ENCODE data around the gene S100A9. TPM values are rescaled to one million over a fixed set of nuclear protein-coding genes. Genes with fewer than 3 reads are reported as not detected.

S100A9 gene
- total RNA-seq, 1 experiment from 2014 or later, result not detected

GRCh38 chr1:153390938-153391710, 33.5 kb downstream of the S100A9 start, which contains the start of gene S100A8:
S100A8 (minus strand) TSS chr1:153391073; CDS start chr1:153390535, 538 bp downstream.
- Histone ChIP-seq H3K27me3 (no peaks in the 10 kb centered on the region), H3K4me3 (no peak within 1 kb of the TSS), H3K36me3 (no peaks in the 10 kb centered on the region), H3K9me3 (no peaks in the 10 kb centered on the region)
- DNase-seq, result peak; percentile 14

DNA sequence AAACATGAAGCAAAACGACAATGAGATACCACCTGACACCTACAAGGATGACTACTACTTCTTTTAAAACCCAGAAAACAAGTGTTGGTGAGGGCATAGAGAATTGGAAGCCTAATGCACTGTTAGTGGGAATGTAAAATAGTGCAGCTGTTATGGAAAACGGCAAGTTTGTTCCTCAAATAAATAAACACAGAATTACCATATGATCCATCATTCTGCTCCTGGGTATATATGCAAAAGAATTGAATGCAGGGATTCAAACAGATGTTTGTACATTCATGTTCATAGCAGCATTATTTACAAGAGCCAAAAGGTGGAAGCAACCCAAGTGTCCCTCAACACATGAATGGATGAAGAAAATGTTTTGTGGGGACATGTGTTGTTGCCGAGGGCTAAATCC, 34.6 kb downstream of the S100A9 start:
- H3K9me3 ChIP-seq, result no peaks in the 10 kb centered on the region
- H3K27me3 ChIP-seq, result no peaks in the 10 kb centered on the region
- H3K4me3 ChIP-seq, result no peak overlapping the region
- DNase-seq, result no peak
- no peaks in the 10 kb centered on the region for H3K36me3 ChIP-seq

- Histone ChIP-seq H3K27me3 (no peaks in the 10 kb centered on the region), H3K4me3 (no peak overlapping the region), H3K9me3 (no peaks in the 10 kb centered on the region), H3K36me3 (no peaks in the 10 kb centered on the region)
- no peak for DNase-seq
Observed at GRCh38 chr1:153392822-153393221, 35.2 kb downstream of the S100A9 start.

GRCh38 chr1:153393926-153394325, 36.3 kb downstream of the S100A9 start:
- DNase-seq, result no peak
- Histone ChIP-seq H3K36me3 (no peaks in the 10 kb centered on the region), H3K27me3 (no peaks in the 10 kb centered on the region), H3K9me3 (no peaks in the 10 kb centered on the region), H3K4me3 (no peak overlapping the region)

DNA sequence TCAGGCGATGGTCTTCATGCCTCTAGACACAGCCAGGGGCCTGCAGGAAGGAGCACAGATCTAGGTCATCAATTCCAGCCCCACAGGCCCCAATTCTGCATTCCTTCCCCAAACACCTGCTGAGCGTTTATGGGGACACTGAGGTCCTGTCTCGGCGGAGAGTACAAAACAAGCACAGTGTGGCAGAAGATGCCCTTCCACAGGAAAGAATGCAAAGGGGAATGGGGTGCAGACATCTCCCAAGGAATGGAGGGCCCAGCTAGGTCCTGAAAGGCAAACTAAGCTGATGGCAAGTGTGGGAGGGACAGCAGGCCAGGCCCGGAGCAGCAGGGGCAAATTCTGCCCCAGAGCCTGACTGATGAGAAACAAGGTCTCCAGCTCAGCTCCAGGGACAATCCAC, 36.7 kb downstream of the S100A9 start:
- Histone ChIP-seq H3K9me3 (no peaks in the 10 kb centered on the region), H3K4me3 (no peak overlapping the region), H3K27me3 (no peaks in the 10 kb centered on the region), H3K36me3 (no peaks in the 10 kb centered on the region)
- no peak for DNase-seq

DNA sequence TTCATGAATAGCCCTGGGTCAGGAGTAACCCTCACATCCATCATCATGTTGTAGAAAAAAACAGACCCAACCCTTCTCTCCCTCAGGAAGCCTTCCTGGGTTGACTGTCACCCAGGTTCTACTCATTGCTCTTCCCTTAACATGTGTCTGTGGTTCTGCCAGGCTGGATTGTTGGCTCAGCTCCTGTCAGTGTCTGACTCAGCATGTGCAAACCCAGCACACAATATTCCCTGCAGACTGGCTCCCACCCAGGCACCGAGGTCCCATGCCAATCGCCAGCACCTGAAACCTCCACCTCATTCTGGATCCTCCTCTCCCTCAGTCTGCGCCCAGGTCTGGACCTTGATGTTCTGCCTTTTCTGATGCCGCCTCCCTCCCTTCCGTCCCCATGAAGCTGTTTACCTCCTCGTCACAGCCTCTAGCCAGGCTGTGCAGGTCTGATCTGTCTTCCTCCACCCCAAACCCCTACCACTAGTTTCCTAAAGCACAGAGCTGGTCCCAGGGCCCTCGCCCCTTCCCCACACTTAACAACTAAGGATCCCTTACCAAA, 37.6 kb downstream of the S100A9 start:
- Histone ChIP-seq H3K36me3 (no peaks in the 10 kb centered on the region), H3K9me3 (no peaks in the 10 kb centered on the region), H3K27me3 (no peaks in the 10 kb centered on the region), H3K4me3 (no peak overlapping the region)
- DNase-seq, result peak; percentile 73

GRCh38 chr1:153395776-153396175, 38.1 kb downstream of the S100A9 start:
- Histone ChIP-seq H3K4me3 (no peak overlapping the region), H3K36me3 (no peaks in the 10 kb centered on the region), H3K27me3 (peaks cover 4% of the 10 kb centered on the region), H3K9me3 (no peaks in the 10 kb centered on the region)
- DNase-seq, result no peak

GRCh38 chr1:153396461-153396860, 38.8 kb downstream of the S100A9 start:
- H3K36me3 ChIP-seq, result no peaks in the 10 kb centered on the region
- H3K4me3 ChIP-seq, result no peak overlapping the region
- H3K27me3 ChIP-seq, result peaks cover 8% of the 10 kb centered on the region
- H3K9me3 ChIP-seq, result no peaks in the 10 kb centered on the region
- DNase-seq, result no peak

- Histone ChIP-seq H3K36me3 (no peaks in the 10 kb centered on the region), H3K4me3 (no peak overlapping the region), H3K27me3 (peaks cover 8% of the 10 kb centered on the region), H3K9me3 (no peaks in the 10 kb centered on the region)
- no peak for DNase-seq
Observed at GRCh38 chr1:153397051-153397923, 39.6 kb downstream of the S100A9 start.

DNA sequence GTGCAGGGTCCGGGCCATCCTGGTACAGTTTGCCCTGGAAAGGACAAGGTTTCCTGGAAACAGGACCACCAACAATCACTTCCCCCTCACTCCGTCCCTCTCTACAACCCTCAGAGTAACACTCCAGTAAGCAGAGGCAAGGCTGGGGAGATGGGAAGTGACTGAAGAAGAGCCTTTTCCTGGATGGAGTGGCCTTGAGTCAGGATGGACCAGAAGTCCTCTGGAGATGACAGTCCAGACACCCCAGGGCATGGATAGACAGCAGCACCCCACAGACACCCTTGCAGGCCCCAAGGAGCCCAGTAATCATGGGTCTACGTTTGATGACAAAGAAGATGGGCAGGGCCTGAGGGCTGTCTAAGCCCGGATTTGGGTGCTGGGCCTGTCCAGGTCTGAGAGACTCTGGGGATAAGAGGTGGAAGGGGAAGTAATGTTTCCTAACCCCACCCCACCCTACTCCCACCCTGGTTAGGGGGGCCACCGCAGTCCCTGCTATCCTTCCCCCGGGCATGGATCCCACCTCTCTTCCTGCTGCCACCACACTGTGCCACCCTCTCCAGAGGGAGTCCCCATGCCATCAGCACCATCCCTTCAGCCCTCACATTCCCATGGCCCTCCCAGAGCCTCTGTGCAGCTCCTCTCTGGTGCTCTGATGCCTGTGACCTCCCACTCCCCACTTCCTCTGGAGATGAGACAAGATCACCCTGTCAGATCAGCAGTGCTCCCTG, 40.4 kb downstream of the S100A9 start:
- Histone ChIP-seq H3K36me3 (no peaks in the 10 kb centered on the region), H3K4me3 (no peak overlapping the region), H3K9me3 (no peaks in the 10 kb centered on the region), H3K27me3 (peaks cover 8% of the 10 kb centered on the region)
- no peak for DNase-seq

- Histone ChIP-seq H3K4me3 (no peak overlapping the region), H3K27me3 (peaks cover 8% of the 10 kb centered on the region), H3K36me3 (no peaks in the 10 kb centered on the region), H3K9me3 (no peaks in the 10 kb centered on the region)
- no peak for DNase-seq
Observed at GRCh38 chr1:153399401-153400055, 41.9 kb downstream of the S100A9 start.

GRCh38 chr1:153400244-153400643, 42.6 kb downstream of the S100A9 start:
- H3K36me3 ChIP-seq, result no peaks in the 10 kb centered on the region
- peak; percentile 21 for DNase-seq
- H3K27me3 ChIP-seq, result peaks cover 8% of the 10 kb centered on the region
- H3K4me3 ChIP-seq, result no peak overlapping the region
- H3K9me3 ChIP-seq, result no peaks in the 10 kb centered on the region

- H3K27me3 ChIP-seq, result peaks cover 8% of the 10 kb centered on the region
- H3K9me3 ChIP-seq, result no peaks in the 10 kb centered on the region
- no peak overlapping the region for H3K4me3 ChIP-seq
- H3K36me3 ChIP-seq, result no peaks in the 10 kb centered on the region
- no peak for DNase-seq
Observed at GRCh38 chr1:153401461-153401860, 43.8 kb downstream of the S100A9 start.

GRCh38 chr1:153402226-153402625, 44.6 kb downstream of the S100A9 start:
- Histone ChIP-seq H3K27me3 (peaks cover 8% of the 10 kb centered on the region), H3K9me3 (no peaks in the 10 kb centered on the region), H3K4me3 (no peak overlapping the region), H3K36me3 (no peaks in the 10 kb centered on the region)
- DNase-seq, result no peak

DNA sequence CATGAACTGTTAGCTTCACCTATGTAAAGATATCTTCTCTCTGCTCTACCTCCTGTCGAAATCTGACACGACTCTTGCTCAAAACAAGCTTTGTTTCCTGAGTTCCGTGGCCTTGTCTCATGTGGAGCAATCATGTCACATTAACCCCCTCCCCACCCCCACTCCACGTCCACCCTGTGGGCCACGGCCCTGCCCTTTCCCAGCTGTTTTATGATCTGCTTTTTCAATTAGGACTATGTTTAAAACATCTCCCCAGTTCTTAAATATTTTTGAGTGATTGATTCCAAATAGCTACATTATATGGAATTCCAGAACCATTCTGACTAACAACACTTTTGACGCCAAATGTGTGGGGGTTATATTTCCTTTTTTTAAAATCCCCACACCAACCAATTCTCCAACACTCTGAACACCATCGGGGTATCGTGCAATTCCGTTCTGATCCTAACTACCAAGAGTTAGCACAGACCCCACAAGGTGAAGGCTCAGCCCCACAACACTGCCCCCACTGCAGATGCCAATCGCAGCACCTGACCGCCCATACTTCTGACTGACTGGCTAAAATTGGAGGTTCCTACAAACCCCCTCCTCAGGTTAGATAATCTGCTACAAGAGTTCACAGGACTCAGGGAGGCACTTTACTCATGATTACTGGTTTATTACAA, 45.9 kb downstream of the S100A9 start:
- peaks cover 2% of the 10 kb centered on the region; the same call in 1 of the 2 replicates for H3K9me3 ChIP-seq
- no peaks in the 10 kb centered on the region for H3K36me3 ChIP-seq
- no peak for DNase-seq
- no peak overlapping the region for H3K4me3 ChIP-seq
- peaks cover 8% of the 10 kb centered on the region for H3K27me3 ChIP-seq

Measured in MG63 (cell line).